Esophagus muscularis mucosa (tissue), 4 donors: ENCODE results near the gene SSC5D.

Experiments used
- EP300 ChIP-seq: sonication (generic); formaldehyde crosslinking; IDR thresholded peaks from one replicate; pipeline ENCODE4 v1.6.1; 2017; ENCODE audit warnings: antibody characterized with exemption
- POLR2A ChIP-seq: fragments of 450-650 bp; IDR thresholded peaks from one replicate; pipeline ENCODE4 v1.6.1; 2017; ENCODE audit warnings: antibody characterized with exemption, moderate library complexity, mild to moderate bottlenecking, low read depth
- TF ChIP-seq, protein P1 (sequence below), 3 experiments: fragments of 200-600 bp in 2 of 3; fragments of 450-650 bp in 1 of 3; sonication (generic) in 2 of 3; IDR thresholded peaks; one replicate each; pipeline ENCODE4 v1.5.1; 2017 to 2019; ENCODE audit warnings: antibody characterized with exemption in 3 of 3, mild to moderate bottlenecking in 2 of 3, moderate library complexity in 1 of 3

DNA sequence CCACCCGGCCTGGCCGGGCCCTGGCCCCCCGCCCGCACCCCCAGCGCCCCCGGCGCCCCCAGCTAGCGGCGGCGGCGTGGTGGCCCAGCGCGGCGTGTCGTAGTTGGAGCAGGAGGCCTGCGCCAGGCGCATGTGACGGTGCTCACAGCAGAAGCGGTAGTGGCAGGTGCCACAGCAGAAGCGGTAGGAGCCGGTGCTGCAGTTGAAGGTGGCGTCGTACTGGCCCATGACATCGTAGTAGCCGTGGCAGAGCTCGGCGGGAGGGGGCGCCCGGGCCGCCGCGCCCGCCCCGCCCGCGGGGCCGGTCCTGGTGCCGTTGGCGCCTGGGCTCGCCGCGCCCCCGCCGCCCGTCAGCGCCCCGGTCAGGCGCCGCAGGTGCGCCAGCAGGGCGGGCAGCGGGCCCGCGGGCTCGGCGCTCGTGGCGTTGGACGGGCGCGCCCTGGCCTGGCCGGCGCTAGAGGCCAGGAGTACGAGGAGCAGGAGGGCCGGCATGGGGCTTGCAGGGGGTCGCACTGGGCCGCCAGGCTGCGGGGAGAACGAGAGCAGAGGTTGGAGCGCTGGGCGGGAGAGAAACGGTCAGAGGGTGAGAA is 45.8 kb upstream of the SSC5D start:
- TF ChIP-seq, protein P1, sequence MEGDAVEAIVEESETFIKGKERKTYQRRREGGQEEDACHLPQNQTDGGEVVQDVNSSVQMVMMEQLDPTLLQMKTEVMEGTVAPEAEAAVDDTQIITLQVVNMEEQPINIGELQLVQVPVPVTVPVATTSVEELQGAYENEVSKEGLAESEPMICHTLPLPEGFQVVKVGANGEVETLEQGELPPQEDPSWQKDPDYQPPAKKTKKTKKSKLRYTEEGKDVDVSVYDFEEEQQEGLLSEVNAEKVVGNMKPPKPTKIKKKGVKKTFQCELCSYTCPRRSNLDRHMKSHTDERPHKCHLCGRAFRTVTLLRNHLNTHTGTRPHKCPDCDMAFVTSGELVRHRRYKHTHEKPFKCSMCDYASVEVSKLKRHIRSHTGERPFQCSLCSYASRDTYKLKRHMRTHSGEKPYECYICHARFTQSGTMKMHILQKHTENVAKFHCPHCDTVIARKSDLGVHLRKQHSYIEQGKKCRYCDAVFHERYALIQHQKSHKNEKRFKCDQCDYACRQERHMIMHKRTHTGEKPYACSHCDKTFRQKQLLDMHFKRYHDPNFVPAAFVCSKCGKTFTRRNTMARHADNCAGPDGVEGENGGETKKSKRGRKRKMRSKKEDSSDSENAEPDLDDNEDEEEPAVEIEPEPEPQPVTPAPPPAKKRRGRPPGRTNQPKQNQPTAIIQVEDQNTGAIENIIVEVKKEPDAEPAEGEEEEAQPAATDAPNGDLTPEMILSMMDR (IDR thresholded peaks at IDR 0.05): no peak
- TF ChIP-seq POLR2A (no peak), EP300 (no peak)
